ENCODE results near the gene ZSWIM6.

DNA sequence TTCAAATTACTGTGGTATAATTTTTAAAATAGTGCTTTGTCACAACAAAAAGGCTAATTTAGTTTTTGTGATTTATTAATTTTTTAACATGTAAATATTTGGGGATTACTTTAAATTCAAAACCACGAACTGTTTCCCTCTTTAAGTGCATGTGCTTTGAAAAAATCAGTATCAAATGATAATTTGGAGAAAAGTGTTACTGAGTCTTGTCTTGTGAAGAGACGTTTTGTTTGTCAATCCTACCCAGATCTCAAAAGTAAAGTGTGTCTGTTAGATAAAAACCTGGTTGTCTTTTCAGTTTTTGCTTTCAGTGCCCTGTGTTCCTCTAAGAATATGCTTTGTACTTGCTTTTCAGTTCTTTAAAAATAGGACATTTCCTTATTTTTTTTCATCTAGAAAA, 7.7 kb downstream of the ZSWIM6 start:
- no peak for TF ChIP-seq RFX5 (IDR thresholded peaks at IDR 0.05)
- TF ChIP-seq, protein P1, sequence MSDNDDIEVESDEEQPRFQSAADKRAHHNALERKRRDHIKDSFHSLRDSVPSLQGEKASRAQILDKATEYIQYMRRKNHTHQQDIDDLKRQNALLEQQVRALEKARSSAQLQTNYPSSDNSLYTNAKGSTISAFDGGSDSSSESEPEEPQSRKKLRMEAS (IDR thresholded peaks at IDR 0.05): no peak
- TF ChIP-seq, protein P2, sequence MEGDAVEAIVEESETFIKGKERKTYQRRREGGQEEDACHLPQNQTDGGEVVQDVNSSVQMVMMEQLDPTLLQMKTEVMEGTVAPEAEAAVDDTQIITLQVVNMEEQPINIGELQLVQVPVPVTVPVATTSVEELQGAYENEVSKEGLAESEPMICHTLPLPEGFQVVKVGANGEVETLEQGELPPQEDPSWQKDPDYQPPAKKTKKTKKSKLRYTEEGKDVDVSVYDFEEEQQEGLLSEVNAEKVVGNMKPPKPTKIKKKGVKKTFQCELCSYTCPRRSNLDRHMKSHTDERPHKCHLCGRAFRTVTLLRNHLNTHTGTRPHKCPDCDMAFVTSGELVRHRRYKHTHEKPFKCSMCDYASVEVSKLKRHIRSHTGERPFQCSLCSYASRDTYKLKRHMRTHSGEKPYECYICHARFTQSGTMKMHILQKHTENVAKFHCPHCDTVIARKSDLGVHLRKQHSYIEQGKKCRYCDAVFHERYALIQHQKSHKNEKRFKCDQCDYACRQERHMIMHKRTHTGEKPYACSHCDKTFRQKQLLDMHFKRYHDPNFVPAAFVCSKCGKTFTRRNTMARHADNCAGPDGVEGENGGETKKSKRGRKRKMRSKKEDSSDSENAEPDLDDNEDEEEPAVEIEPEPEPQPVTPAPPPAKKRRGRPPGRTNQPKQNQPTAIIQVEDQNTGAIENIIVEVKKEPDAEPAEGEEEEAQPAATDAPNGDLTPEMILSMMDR (IDR thresholded peaks at IDR 0.05): no peak
- no peak for TF ChIP-seq CEBPB (IDR thresholded peaks at IDR 0.05)
- no peak for TF ChIP-seq CHD4 (IDR thresholded peaks at IDR 0.05; ENCODE audit: borderline replicate concordance)
- TF ChIP-seq, protein P3, sequence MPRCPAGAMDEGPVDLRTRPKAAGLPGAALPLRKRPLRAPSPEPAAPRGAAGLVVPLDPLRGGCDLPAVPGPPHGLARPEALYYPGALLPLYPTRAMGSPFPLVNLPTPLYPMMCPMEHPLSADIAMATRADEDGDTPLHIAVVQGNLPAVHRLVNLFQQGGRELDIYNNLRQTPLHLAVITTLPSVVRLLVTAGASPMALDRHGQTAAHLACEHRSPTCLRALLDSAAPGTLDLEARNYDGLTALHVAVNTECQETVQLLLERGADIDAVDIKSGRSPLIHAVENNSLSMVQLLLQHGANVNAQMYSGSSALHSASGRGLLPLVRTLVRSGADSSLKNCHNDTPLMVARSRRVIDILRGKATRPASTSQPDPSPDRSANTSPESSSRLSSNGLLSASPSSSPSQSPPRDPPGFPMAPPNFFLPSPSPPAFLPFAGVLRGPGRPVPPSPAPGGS (IDR thresholded peaks at IDR 0.05): no peak
- TF ChIP-seq HEYL (CRISPR knock-in tag; IDR thresholded peaks at IDR 0.05): no peak
- TF ChIP-seq, protein P4, sequence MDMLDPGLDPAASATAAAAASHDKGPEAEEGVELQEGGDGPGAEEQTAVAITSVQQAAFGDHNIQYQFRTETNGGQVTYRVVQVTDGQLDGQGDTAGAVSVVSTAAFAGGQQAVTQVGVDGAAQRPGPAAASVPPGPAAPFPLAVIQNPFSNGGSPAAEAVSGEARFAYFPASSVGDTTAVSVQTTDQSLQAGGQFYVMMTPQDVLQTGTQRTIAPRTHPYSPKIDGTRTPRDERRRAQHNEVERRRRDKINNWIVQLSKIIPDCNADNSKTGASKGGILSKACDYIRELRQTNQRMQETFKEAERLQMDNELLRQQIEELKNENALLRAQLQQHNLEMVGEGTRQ (IDR thresholded peaks at IDR 0.05): no peak
- TF ChIP-seq EHMT2 (IDR thresholded peaks at IDR 0.05; ENCODE audit: low read depth): no peak
- TF ChIP-seq, protein P5, sequence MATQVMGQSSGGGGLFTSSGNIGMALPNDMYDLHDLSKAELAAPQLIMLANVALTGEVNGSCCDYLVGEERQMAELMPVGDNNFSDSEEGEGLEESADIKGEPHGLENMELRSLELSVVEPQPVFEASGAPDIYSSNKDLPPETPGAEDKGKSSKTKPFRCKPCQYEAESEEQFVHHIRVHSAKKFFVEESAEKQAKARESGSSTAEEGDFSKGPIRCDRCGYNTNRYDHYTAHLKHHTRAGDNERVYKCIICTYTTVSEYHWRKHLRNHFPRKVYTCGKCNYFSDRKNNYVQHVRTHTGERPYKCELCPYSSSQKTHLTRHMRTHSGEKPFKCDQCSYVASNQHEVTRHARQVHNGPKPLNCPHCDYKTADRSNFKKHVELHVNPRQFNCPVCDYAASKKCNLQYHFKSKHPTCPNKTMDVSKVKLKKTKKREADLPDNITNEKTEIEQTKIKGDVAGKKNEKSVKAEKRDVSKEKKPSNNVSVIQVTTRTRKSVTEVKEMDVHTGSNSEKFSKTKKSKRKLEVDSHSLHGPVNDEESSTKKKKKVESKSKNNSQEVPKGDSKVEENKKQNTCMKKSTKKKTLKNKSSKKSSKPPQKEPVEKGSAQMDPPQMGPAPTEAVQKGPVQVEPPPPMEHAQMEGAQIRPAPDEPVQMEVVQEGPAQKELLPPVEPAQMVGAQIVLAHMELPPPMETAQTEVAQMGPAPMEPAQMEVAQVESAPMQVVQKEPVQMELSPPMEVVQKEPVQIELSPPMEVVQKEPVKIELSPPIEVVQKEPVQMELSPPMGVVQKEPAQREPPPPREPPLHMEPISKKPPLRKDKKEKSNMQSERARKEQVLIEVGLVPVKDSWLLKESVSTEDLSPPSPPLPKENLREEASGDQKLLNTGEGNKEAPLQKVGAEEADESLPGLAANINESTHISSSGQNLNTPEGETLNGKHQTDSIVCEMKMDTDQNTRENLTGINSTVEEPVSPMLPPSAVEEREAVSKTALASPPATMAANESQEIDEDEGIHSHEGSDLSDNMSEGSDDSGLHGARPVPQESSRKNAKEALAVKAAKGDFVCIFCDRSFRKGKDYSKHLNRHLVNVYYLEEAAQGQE (IDR thresholded peaks at IDR 0.05): no peak
- TF ChIP-seq RCOR1 (IDR thresholded peaks at IDR 0.05; ENCODE audit: low read depth, low read length): no peak
- TF ChIP-seq POLR2A (IDR thresholded peaks at IDR 0.05; ENCODE audit: low read length): no peak
- TF ChIP-seq NR3C1 (IDR thresholded peaks at IDR 0.05): no peak
